CD4-positive, alpha-beta T cell (primary cell): ENCODE data around the gene C11orf91. TPM values are rescaled to one million over a fixed set of nuclear protein-coding genes. Genes with fewer than 3 reads are reported as not detected.

Experiments
- ATAC-seq: fragments of 200-7000 bp; cut with Tn5 transposase; one replicate; pipeline ENCODE4 v1.10.0; 2022; ENCODE audit warnings: mild to moderate bottlenecking; ENCODE audit not compliant: poor library complexity
- CTCF ChIA-PET: fragments of 350-600 bp; sonication (Branson Sonifier 250); formaldehyde crosslinking; loops from one replicate; lab custom pipeline; 2021; ENCODE audit warnings: antibody characterized with exemption, inconsistent platforms; lab: Charles Lee
- POLR2A ChIA-PET: fragments of 350-600 bp; sonication (Branson Sonifier 250); formaldehyde crosslinking; loops from one replicate; lab custom pipeline; 2021; ENCODE audit warnings: antibody characterized with exemption, inconsistent platforms; lab: Charles Lee
- DNase-seq, 14 experiments: peaks; one replicate each; pipeline ENCODE4 v3.0.0-alpha.2; 2013 to 2020; ENCODE audit warnings: mixed read lengths in 2 of 14
- H3K27ac ChIP-seq, 2 donors: one replicate each; pipeline versions ENCODE4 v1.5.1 to v1.7.0; 2013; ENCODE audit warnings: low read length in 2 of 2, low read depth in 1 of 2, mild to moderate bottlenecking in 1 of 2
- H3K27me3 ChIP-seq, 2 experiments: 1 replicate in 1 of 2; 2 replicates in 1 of 2; pipeline versions ENCODE4 v1.6.1 to v1.7.0; 2013; ENCODE audit warnings: low read length in 2 of 2, control low read depth in 1 of 2, mild to moderate bottlenecking in 1 of 2, moderate library complexity in 1 of 2; ENCODE audit not compliant: insufficient read depth in 2 of 2, control insufficient read depth in 1 of 2
- H3K36me3 ChIP-seq: one replicate; pipeline ENCODE4 v1.6.1; 2013; ENCODE audit warnings: low read length, control low read depth; ENCODE audit not compliant: insufficient read depth
- H3K4me1 ChIP-seq: one replicate; pipeline ENCODE4 v1.6.1; 2013; ENCODE audit warnings: low read length, control low read depth; ENCODE audit not compliant: insufficient read depth
- H3K4me3 ChIP-seq: one replicate; pipeline ENCODE4 v1.5.1; 2013; ENCODE audit warnings: mild to moderate bottlenecking, low read length, moderate library complexity
- H3K9me3 ChIP-seq, 2 experiments: 1 replicate in 1 of 2; 2 replicates in 1 of 2; pipeline versions ENCODE4 v1.6.1 to v1.7.0; 2013; ENCODE audit warnings: low read length in 2 of 2, mild to moderate bottlenecking in 2 of 2, control low read depth in 1 of 2, moderate library complexity in 1 of 2; ENCODE audit not compliant: control insufficient read depth in 1 of 2, insufficient read depth in 1 of 2
- H3K27ac Mint-ChIP-seq: one replicate; pipeline ENCODE4 v1.8.0; 2020; ENCODE audit warnings: mixed read lengths
- H3K27me3 Mint-ChIP-seq: one replicate; pipeline ENCODE4 v1.8.0; 2021; ENCODE audit warnings: mixed read lengths
- H3K36me3 Mint-ChIP-seq: one replicate; pipeline ENCODE4 v1.8.0; 2021; ENCODE audit warnings: low read depth, mixed read lengths
- H3K4me1 Mint-ChIP-seq: one replicate; pipeline ENCODE4 v1.8.0; 2021; ENCODE audit warnings: low read depth, mixed read lengths
- H3K4me3 Mint-ChIP-seq: one replicate; pipeline ENCODE4 v1.8.0; 2020; ENCODE audit warnings: mild to moderate bottlenecking, mixed read lengths
- H3K9me3 Mint-ChIP-seq: one replicate; pipeline ENCODE4 v1.8.0; 2020; ENCODE audit warnings: mixed read lengths
- intact Hi-C, 2 experiments: fragments of 100-400 bp; cut with DNase I in 1 of 2; cut with micrococcal nuclease in 1 of 2; formaldehyde crosslinking; loops; one replicate each; pipeline versions ENCODE4 v1.15.1 to v1.9.0; 2023 to 2025; cut with DNase I, micrococcal nuclease
- total RNA-seq, 174 experiments: library from RNA in 2 of 174; stranded (reverse) in 2 of 174; gene quantifications; one replicate each; pipeline ENCODE4 v1.2.3 and lab custom pipeline; 2021 to 2026
- TF ChIP-seq, protein P1 (sequence below): fragments of 200-600 bp; IDR thresholded peaks from one replicate; pipeline ENCODE4 v1.8.0; 2022; ENCODE audit warnings: antibody characterized with exemption, mild to moderate bottlenecking

The C11orf91 gene
- total RNA-seq, 2 experiments from 2014 or later = 0.45 TPM; not detected in 1

DNA sequence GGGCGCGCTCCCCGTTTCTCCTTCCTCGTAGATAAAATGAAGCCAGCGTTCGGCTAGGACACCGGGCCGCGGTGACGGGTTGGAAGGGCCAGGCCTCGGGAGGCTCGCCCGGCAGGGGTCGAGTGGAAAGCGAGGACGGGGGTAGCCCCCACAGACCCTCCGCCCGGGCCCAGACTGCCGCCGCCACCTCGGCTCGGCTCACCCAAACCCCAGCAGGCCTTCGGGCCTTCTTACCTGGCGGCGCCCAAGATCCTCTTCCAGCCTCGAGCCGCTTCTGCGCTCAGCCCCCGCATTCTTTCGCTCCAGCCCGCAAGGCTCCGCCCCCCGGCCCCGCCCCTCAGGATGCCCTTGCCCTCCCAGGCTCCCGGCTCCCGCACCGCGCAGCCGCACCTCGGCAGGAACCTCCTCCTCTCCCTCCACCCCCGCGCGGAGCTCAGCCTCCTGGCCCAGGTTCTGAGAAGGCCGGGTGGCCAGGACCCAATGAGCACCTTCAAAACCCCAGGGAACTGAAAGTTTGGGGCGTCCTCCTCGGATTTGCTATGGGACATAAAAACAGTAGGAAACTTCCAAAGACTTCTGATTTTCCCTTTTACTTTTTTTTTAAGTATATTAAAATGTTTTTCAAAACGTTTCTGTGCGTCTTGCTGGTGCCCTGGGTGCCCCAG is 35.7 kb upstream of the C11orf91 start, which contains the start of gene CD59:
CD59 (minus strand) TSS at position 276 of the 665 bp plus-strand sequence. CDS start 13,978 bp downstream, outside the sequence.
- H3K36me3 Mint-ChIP-seq = peaks cover 3% of the 10 kb centered on the region
- DNase-seq = peak; percentile 79 to 98 (median 90)
- Histone ChIP-seq H3K4me1 (peaks cover 31% of the 10 kb centered on the region), H3K27me3 (no peaks in the 10 kb centered on the region), H3K4me3 (peak within 1 kb of the TSS; percentile 64), H3K27ac (peak within 1 kb of the TSS; percentile 20 to 52), H3K36me3 (peaks cover 4% of the 10 kb centered on the region), H3K9me3 (no peaks in the 10 kb centered on the region)
- H3K4me1 Mint-ChIP-seq = peaks cover 43% of the 10 kb centered on the region
- H3K9me3 Mint-ChIP-seq = no peaks in the 10 kb centered on the region
- no peaks in the 10 kb centered on the region for H3K27me3 Mint-ChIP-seq
- peak; percentile 85 for ATAC-seq
- ChIA-PET POLR2A (interaction anchor here (0.7 to 2.8 kb wide), 11 partner anchors 10 to 479 kb away, joined by 3 to 16 read pairs (median 4); partner anchors contain the start of genes C11orf91, FBXO3 and HIPK3), CTCF (interaction anchor here (0.7 to 1.9 kb wide), 2 partner anchors 20 to 588 kb away, joined by 4 to 7 read pairs; no protein-coding TSS in a partner anchor)
- peak within 1 kb of the TSS; percentile 81 for H3K27ac Mint-ChIP-seq
- TF ChIP-seq, protein P1, sequence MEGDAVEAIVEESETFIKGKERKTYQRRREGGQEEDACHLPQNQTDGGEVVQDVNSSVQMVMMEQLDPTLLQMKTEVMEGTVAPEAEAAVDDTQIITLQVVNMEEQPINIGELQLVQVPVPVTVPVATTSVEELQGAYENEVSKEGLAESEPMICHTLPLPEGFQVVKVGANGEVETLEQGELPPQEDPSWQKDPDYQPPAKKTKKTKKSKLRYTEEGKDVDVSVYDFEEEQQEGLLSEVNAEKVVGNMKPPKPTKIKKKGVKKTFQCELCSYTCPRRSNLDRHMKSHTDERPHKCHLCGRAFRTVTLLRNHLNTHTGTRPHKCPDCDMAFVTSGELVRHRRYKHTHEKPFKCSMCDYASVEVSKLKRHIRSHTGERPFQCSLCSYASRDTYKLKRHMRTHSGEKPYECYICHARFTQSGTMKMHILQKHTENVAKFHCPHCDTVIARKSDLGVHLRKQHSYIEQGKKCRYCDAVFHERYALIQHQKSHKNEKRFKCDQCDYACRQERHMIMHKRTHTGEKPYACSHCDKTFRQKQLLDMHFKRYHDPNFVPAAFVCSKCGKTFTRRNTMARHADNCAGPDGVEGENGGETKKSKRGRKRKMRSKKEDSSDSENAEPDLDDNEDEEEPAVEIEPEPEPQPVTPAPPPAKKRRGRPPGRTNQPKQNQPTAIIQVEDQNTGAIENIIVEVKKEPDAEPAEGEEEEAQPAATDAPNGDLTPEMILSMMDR = no peak
- H3K4me3 Mint-ChIP-seq = peak within 1 kb of the TSS; percentile 94
- intact Hi-C loops = loop anchor here (2.0 to 10.0 kb wide), 4 partner anchors 34 to 711 kb away; partner anchors contain the start of genes C11orf91 (in 1 of the 2), FBXO3 (in 1 of the 2) and HIPK3 (in 1 of the 2)

GRCh38 chr11:33735271-33736147 is 34.9 kb upstream of the C11orf91 start:
- H3K27me3 ChIP-seq = no peaks in the 10 kb centered on the region
- H3K4me1 ChIP-seq = peaks cover 31% of the 10 kb centered on the region
- DNase-seq (peak in 12 of 14 experiments; percentile 10 to 77 (median 33)), ATAC-seq (peak; percentile 48)
- Mint-ChIP-seq H3K4me1 (peaks cover 48% of the 10 kb centered on the region), H3K9me3 (no peaks in the 10 kb centered on the region), H3K4me3 (peak overlapping the region; percentile 94), H3K27me3 (no peaks in the 10 kb centered on the region), H3K36me3 (peaks cover 3% of the 10 kb centered on the region), H3K27ac (peak overlapping the region; percentile 81)
- H3K36me3 ChIP-seq = peaks cover 4% of the 10 kb centered on the region
- H3K27ac ChIP-seq = peak overlapping the region; percentile 20 to 52
- POLR2A ChIA-PET = interaction anchor here (0.7 to 2.8 kb wide), 9 partner anchors 7 to 479 kb away, joined by 3 to 11 read pairs (median 4); partner anchors contain the start of genes C11orf91 and HIPK3
- CTCF ChIA-PET = interaction anchor here (1.9 kb wide), 1 partner anchor 20 kb away, joined by 7 read pairs; no protein-coding TSS in a partner anchor
- intact Hi-C loops = loop anchor here (2.0 to 10.0 kb wide), 4 partner anchors 33 to 711 kb away; partner anchors contain the start of genes C11orf91 (in 1 of the 2), FBXO3 (in 1 of the 2) and HIPK3 (in 1 of the 2)
- no peaks in the 10 kb centered on the region for H3K9me3 ChIP-seq
- TF ChIP-seq, protein P1 = peak; percentile 12
- peak overlapping the region; percentile 64 for H3K4me3 ChIP-seq
